SW480 (cell line): ENCODE results near the gene HEBP2.
"Not testable (repeated sequence)": the region's sequence is repeated elsewhere in the genome, so short reads cannot be mapped to it uniquely, and the experiment has no call there.

Experiments
- DNase-seq: peaks from one replicate; pipeline ENCODE4 v3.0.0-alpha.2; 2016; ENCODE audit warnings: low spot score

Gene HEBP2

GRCh38 chr6:138403801-138404665 lies at the start of gene HEBP2:
HEBP2 (plus strand) TSS chr6:138404223; CDS start chr6:138404496, 273 bp downstream.
- peak; percentile 93 for DNase-seq

DNA sequence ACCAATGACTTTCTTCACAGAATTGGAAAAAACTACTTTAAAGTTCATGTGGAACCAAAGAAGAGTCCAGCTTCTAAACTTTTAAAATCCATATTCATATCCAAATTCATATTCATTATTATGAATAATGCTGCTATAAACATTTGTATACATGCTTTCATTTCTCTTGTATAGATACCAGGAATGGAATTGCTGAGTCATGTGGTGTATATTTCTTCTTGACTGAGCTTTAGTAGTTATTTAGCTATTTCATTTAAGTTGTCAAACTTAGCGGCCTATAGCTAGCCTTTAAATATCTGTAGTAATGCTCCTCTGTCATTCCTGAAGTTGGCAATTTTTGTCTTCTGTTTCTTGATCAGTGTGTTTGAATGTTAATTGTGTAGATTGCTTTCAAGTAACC lies 46.1 kb upstream of the HEBP2 start:
- DNase-seq: no peak

GRCh38 chr6:138368684-138369083 lies 35.3 kb upstream of the HEBP2 start:
- not testable (repeated sequence) for DNase-seq

- no peak for DNase-seq
Observed at GRCh38 chr6:138370631-138371451, 33.2 kb upstream of the HEBP2 start.

GRCh38 chr6:138371452-138371711 lies 32.6 kb upstream of the HEBP2 start:
- no peak for DNase-seq

GRCh38 chr6:138371720-138372119 lies 32.3 kb upstream of the HEBP2 start:
- no peak for DNase-seq

DNA sequence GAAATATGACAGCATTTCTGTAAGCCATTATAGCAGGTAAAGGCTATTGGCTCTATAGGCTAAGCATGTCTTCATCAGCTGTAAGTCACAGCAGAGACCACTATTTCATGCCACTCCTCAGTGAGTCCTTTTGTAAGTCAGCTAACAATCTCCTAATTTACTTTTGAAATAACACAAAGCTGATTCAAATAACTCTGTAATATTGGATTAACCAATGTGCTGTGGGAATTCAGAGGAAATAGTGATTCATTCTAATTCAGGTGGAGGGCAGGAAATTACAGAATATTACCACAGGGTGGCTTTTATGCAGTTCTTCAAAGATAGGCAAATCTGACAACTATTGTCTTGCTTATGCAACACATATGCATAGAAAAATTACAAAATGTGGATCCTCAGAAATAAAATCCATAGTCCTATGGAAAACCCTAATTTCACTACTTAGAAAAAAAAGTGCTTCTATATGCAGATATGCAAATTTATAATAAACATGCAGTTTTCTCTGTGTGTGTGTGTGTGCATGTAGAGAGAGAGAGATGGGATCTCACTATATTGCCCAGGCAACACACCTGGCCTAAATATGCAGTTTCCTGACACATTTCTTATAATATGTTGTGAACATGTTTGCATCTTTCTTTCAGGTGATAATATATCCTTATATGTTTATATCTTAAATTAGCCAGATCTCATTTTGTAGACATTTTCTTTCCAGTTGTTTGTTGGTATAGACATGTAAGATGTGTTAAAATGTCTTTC lies 31.1 kb upstream of the HEBP2 start:
- DNase-seq: no peak

GRCh38 chr6:138374230-138374629 lies 29.8 kb upstream of the HEBP2 start:
- DNase-seq: no peak

GRCh38 chr6:138374815-138375214 lies 29.2 kb upstream of the HEBP2 start:
- no peak for DNase-seq

DNA sequence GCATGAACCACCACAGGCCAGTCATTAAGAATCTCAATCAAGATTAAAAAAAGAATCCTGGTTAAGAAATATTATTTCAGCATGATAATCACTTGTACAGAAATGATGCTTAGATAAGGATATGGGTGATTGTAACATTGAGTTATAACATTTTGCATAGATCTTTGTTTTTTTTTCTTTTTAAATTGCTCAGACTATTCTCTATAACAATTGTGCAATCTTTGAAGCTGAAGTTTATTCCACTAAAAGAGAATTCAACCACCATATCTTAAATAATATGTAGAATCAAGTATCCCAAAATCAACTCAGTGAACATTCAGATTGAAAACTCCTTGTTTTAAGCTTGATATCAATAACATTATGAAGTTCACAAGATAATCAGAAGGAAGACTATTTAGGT lies 27.0 kb upstream of the HEBP2 start:
- DNase-seq: no peak

- no peak for DNase-seq
Observed at GRCh38 chr6:138377844-138378243, 26.2 kb upstream of the HEBP2 start, which contains the start of gene SMIM28. SMIM28 (plus strand) TSS chr6:138377905; CDS start chr6:138378073, 168 bp downstream.

DNA sequence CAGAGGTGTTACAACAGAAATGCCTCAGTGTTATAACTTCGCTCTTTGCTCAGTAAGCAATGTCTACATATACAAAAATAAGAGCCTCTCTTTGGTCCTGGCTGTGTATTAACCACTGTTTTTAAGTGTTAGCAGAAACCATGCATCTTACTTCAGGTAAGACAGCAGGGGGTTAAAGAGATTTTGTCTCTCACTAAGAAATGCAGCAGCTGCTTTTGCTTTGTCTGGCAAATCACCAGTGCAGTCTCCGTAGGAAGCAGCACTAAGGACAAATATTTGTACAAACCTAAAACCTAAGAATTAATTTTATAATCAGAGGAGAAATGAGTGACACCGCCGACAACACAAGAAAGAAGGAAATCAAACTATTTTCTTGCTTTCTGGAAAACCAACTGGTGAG lies 25.6 kb upstream of the HEBP2 start:
- DNase-seq: no peak

- peak; percentile 13 for DNase-seq
Observed at GRCh38 chr6:138382498-138383265, 21.3 kb upstream of the HEBP2 start.

DNA sequence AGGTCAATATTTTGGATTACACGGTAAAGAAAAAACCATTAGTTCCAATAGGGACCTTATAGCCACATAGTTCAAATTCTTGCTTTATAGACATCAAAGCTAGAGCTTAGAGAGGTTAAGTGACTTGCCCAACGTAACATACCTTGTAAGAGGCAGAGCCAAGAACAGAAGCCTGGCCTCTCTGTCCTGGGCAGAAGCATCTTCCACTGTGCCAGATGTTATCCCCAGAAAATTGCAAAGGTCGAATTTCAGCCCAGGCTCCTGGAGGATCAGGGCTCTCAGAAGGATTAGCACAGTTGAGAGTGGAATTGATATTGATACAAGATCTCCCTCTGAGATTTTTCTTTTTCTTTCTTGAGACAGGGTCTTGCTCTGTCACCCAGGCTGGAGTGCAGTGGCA lies 20.2 kb upstream of the HEBP2 start:
- peak; percentile 46 for DNase-seq

DNA sequence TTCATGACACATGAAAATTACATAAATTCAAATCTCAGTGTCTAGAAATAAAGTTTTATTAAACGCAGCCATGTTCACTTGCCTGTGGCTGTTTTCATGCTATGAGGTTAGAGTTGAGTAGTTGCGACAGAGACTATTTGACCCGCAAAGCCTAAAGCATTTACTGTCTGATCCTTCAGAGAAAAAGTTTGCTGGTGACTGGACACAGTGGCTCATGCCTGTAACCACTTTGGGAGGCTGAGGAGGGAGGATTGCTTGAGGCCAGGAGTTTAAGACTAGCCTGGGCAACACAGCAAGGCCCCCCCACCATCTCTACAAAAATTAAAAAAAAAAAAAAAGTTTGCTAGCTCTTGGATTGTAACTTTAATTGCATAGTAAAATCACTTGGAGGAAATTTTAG lies 17.1 kb upstream of the HEBP2 start:
- DNase-seq: no peak

- DNase-seq: no peak
Observed at GRCh38 chr6:138387577-138388368, 16.2 kb upstream of the HEBP2 start.

DNA sequence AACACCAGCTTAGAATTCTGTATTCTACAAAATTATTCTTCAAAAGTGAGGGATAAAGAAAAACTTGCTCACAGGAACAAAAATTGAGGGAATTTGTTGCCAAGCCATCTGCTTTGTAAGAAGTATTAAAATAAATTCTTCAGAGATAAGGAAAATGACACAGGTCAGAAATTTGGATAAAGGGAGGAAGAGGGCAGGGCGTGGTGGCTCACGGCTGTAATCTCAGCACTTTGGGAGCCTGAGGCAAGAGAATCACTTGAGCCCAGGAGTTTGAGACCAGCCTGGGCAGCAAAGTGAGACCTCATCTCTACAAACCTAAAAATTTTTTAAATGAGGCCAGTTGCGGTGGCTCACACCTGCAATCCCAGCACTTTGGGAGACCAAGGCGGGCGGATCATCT lies 14.5 kb upstream of the HEBP2 start:
- no peak for DNase-seq

DNA sequence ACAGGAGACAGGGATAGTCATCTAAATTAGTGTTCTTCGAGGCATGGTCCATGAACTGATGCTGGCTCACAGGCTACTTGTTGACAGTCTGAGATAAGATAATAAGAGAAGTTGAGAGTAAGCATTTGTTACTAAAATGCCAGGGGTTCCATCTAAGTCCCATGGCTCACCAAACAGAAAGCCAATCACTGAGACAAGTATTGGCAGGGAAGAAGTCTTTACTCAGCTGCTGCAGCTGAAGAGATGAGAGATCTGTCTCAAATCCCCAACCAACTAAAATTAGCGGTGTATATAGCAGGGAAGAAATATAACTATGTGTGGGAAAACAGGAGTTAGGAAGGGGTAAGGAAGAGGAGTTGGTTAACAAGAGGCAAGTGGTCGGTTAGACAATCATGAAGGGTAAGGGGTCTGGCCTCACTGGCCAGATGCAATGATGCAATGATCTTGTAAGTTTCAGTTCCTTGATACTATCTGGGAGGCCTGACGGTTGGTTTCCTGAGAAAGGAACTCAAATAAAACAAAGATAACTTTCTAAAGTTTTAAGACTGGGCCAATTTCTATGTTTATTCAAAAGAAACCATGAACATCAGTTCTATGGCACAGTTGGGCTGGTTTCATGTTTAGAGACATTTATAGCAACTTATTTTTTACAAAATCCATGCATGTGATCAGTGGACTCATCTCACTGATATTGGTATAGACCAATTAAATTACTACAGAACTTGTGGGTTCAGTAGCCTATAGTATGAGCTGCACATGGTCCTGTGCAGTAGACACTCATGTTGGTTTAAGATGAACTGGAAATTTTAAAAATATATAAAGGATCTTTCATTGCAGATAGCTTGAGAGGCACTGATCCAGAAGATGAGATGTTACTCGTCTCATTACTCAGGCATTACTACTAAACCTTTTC lies 9.9 kb upstream of the HEBP2 start:
- DNase-seq: no peak

DNA sequence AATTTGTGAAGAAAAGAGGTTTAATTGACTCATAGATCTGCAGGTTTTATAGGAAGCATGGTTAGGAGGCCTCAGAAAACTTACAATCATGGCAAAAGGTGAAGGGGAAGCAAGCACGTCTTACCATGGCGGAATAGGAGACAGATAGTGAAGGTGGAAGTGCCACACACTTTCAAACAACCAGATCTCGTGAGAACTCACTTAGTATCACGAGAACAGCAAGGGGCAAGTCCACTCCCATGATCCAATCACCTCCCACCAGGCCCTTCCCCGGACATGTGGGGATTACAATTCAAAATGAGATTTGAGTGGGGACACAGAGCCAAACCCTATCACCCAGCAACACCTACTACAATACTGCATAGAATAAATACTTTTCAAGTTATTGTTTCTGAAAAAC lies 7.3 kb upstream of the HEBP2 start:
- no peak for DNase-seq
